Measurements from ENCODE around the gene SMIM35.

Gene SMIM35

GRCh38 chr11:118081241-118081958 lies 5.4 kb downstream of the SMIM35 start:
- H3K4me3 ChIP-seq (ENCODE audit: low read length) = no peak overlapping the region
- no peak for TF ChIP-seq CTCF (conservative IDR thresholded peaks at IDR 0.05; ENCODE audit: low read depth, low read length)
- DNase-seq (ENCODE audit: low read depth) = no peak

- TF ChIP-seq CTCF (conservative IDR thresholded peaks at IDR 0.05; ENCODE audit: low read depth, low read length) = no peak
- no peak for DNase-seq (ENCODE audit: low read depth)
- H3K4me3 ChIP-seq (ENCODE audit: low read length) = no peak overlapping the region
Observed at GRCh38 chr11:118080296-118080695, 6.5 kb downstream of the SMIM35 start.

- no peak for DNase-seq (ENCODE audit: low read depth)
- no peak for TF ChIP-seq CTCF (conservative IDR thresholded peaks at IDR 0.05; ENCODE audit: low read depth, low read length)
- H3K4me3 ChIP-seq (ENCODE audit: low read length) = no peak overlapping the region
Observed at GRCh38 chr11:118079491-118079890, 7.3 kb downstream of the SMIM35 start.

- no peak overlapping the region for H3K4me3 ChIP-seq (ENCODE audit: low read length)
- no peak for TF ChIP-seq CTCF (conservative IDR thresholded peaks at IDR 0.05; ENCODE audit: low read depth, low read length)
- DNase-seq (ENCODE audit: low read depth) = no peak
Observed at GRCh38 chr11:118078911-118079411, 7.8 kb downstream of the SMIM35 start.

- TF ChIP-seq CTCF (conservative IDR thresholded peaks at IDR 0.05; ENCODE audit: low read depth, low read length) = no peak
- no peak within 1 kb of the TSS for H3K4me3 ChIP-seq (ENCODE audit: low read length)
- no peak for DNase-seq (ENCODE audit: low read depth)
Observed at GRCh38 chr11:118076754-118077281, 9.9 kb downstream of the SMIM35 start, which contains the start of gene TMPRSS4. TMPRSS4 (plus strand) TSS chr11:118077078; CDS start chr11:118077303, 225 bp downstream.

- TF ChIP-seq CTCF (conservative IDR thresholded peaks at IDR 0.05; ENCODE audit: low read depth, low read length) = no peak
Observed at GRCh38 chr11:118074785-118075184, 12.0 kb downstream of the SMIM35 start.

More at GRCh38 chr11:118074785-118075184, 12.0 kb downstream of the SMIM35 start:
- no peak overlapping the region for H3K4me3 ChIP-seq (ENCODE audit: low read length)
- DNase-seq (ENCODE audit: low read depth) = no peak

All from retinal pigment epithelial cell (primary cell).